K562 (cell line): ENCODE data around the gene RAB26. TPM values are rescaled to one million over a fixed set of nuclear protein-coding genes. Genes with fewer than 3 reads are reported as not detected.

Experiments used
- ATF7 ChIP-seq: fragments of 450-650 bp; IDR thresholded peaks from 2 replicates; pipeline ENCODE4 v1.7.1; 2014; ENCODE audit warnings: mild to moderate bottlenecking, moderate library complexity
- BACH1 ChIP-seq: fragments of 200-800 bp; sonication (Bioruptor generic); IDR thresholded peaks from 2 replicates; pipeline ENCODE4 v1.6.1; 2016; ENCODE audit warnings: missing genetic modification characterization, missing compliant biosample characterization
- EP400 ChIP-seq: fragments of 450-650 bp; IDR thresholded peaks from 2 replicates; pipeline ENCODE4 v1.6.1; 2017; ENCODE audit warnings: antibody characterized with exemption, mild to moderate bottlenecking, moderate library complexity
- HOMEZ ChIP-seq: fragments of 250-450 bp; sonication (Bioruptor Pico); IDR thresholded peaks from 2 replicates; pipeline ENCODE4 v1.4.0; 2020; ENCODE audit warnings: mild to moderate bottlenecking, moderate library complexity
- PCBP1 ChIP-seq: fragments of 200-400 bp; formaldehyde crosslinking; IDR thresholded peaks from 2 replicates; pipeline ENCODE4 v1.6.1; 2018; ENCODE audit warnings: mild to moderate bottlenecking, low read depth, low read length; ENCODE audit not compliant: poor library complexity, severe bottlenecking
- PHF21A ChIP-seq: fragments of 450-650 bp; IDR thresholded peaks from 2 replicates; pipeline ENCODE4 v1.6.1; 2017; ENCODE audit warnings: low read depth, borderline replicate concordance
- POU5F1 ChIP-seq: fragments of 150-350 bp; IDR thresholded peaks from 2 replicates; pipeline ENCODE4 v1.6.1; 2014; ENCODE audit warnings: borderline replicate concordance, low read length, low read depth, mild to moderate bottlenecking; ENCODE audit not compliant: partially characterized antibody
- PREB ChIP-seq: sonication (generic); formaldehyde crosslinking; IDR thresholded peaks from 2 replicates; pipeline ENCODE4 v1.8.1; 2023; ENCODE audit warnings: mild to moderate bottlenecking, missing genetic modification reagents
- TAL1 ChIP-seq: fragments of 450-650 bp; IDR thresholded peaks from 2 replicates; pipeline ENCODE4 v1.6.1; 2016; ENCODE audit warnings: mild to moderate bottlenecking
- THAP12 ChIP-seq: fragments of 250-450 bp; sonication (Bioruptor Pico); IDR thresholded peaks from 2 replicates; pipeline ENCODE4 v1.9.0; 2021; ENCODE audit warnings: mild to moderate bottlenecking, inconsistent platforms
- ZNF57 ChIP-seq: fragments of 450-650 bp; formaldehyde crosslinking; IDR thresholded peaks from 2 replicates; pipeline ENCODE4 v1.4.0; 2020; ENCODE audit warnings: mild to moderate bottlenecking, moderate library complexity
- polyA plus RNA-seq, 8 experiments: library from polyadenylated mRNA; depleted of rRNA in 4 of 8; stranded (reverse) in 5 of 8; unstranded in 3 of 8; fragments of >200 nt; fragmentation: Nextera tagmentation in 2 of 8; fragmentation: Illumina TruSeq in 1 of 8; extraction: Ambion mirVana in 2 of 8; extraction: Trizol in 1 of 8; gene quantifications; 2 replicates each; pipeline versions ENCODE4 v1.2.1 to v1.2.3, GENCODE V29; 2011 to 2014; ENCODE audit warnings: inconsistent platforms in 1 of 8, missing spikeins in 1 of 8
- total RNA-seq, 7 experiments: library from RNA; depleted of rRNA in 6 of 7; stranded (reverse); fragments of >200 nt in 6 of 7; fragmentation: Illumina TruSeq in 2 of 7; extraction: Trizol in 2 of 7; gene quantifications; 2 replicates each; pipeline versions ENCODE4 v1.2.1 to v1.2.3, GENCODE V29; 2011 to 2021; ENCODE audit warnings: low replicate concordance in 1 of 7
- TF ChIP-seq, protein P1 (sequence below): fragments of 250-450 bp; sonication (Bioruptor Pico); IDR thresholded peaks from 2 replicates; pipeline ENCODE4 v1.4.0; 2020; ENCODE audit warnings: mild to moderate bottlenecking, moderate library complexity, borderline replicate concordance
- TF ChIP-seq, protein P2 (sequence below): fragments of 250-450 bp; sonication (Bioruptor Pico); IDR thresholded peaks from 2 replicates; pipeline ENCODE4 v1.5.0; 2022; ENCODE audit warnings: mild to moderate bottlenecking
- TF ChIP-seq, protein P3 (sequence below): fragments of 250-450 bp; sonication (Bioruptor Pico); IDR thresholded peaks from 2 replicates; pipeline ENCODE4 v1.4.0; 2020; ENCODE audit warnings: borderline replicate concordance

RAB26 gene
- total and polyA plus RNA-seq, 9 of the 15 experiments (the other 6 are each of a cell fraction or from before 2014, with no cell fraction given): 0.25 to 6.1 (median 2.1) TPM

- TF ChIP-seq TAL1 (no peak), PCBP1 (no peak), THAP12 (CRISPR knock-in tag) (no peak), PREB (CRISPR knock-in tag) (no peak), POU5F1 (no peak), BACH1 (tag) (no peak), PHF21A (no peak), ZNF57 (CRISPR knock-in tag) (no peak), HOMEZ (no peak), EP400 (no peak), ATF7 (0 out of 2 replicates have a peak, but pooled peaks have one; percentile 24)
- TF ChIP-seq, protein P1, sequence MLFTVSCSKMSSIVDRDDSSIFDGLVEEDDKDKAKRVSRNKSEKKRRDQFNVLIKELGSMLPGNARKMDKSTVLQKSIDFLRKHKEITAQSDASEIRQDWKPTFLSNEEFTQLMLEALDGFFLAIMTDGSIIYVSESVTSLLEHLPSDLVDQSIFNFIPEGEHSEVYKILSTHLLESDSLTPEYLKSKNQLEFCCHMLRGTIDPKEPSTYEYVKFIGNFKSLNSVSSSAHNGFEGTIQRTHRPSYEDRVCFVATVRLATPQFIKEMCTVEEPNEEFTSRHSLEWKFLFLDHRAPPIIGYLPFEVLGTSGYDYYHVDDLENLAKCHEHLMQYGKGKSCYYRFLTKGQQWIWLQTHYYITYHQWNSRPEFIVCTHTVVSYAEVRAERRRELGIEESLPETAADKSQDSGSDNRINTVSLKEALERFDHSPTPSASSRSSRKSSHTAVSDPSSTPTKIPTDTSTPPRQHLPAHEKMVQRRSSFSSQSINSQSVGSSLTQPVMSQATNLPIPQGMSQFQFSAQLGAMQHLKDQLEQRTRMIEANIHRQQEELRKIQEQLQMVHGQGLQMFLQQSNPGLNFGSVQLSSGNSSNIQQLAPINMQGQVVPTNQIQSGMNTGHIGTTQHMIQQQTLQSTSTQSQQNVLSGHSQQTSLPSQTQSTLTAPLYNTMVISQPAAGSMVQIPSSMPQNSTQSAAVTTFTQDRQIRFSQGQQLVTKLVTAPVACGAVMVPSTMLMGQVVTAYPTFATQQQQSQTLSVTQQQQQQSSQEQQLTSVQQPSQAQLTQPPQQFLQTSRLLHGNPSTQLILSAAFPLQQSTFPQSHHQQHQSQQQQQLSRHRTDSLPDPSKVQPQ (CRISPR knock-in tag): no peak
- TF ChIP-seq, protein P2, sequence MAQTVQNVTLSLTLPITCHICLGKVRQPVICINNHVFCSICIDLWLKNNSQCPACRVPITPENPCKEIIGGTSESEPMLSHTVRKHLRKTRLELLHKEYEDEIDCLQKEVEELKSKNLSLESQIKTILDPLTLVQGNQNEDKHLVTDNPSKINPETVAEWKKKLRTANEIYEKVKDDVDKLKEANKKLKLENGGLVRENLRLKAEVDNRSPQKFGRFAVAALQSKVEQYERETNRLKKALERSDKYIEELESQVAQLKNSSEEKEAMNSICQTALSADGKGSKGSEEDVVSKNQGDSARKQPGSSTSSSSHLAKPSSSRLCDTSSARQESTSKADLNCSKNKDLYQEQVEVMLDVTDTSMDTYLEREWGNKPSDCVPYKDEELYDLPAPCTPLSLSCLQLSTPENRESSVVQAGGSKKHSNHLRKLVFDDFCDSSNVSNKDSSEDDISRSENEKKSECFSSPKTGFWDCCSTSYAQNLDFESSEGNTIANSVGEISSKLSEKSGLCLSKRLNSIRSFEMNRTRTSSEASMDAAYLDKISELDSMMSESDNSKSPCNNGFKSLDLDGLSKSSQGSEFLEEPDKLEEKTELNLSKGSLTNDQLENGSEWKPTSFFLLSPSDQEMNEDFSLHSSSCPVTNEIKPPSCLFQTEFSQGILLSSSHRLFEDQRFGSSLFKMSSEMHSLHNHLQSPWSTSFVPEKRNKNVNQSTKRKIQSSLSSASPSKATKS (CRISPR knock-in tag): no peak
- TF ChIP-seq, protein P3, sequence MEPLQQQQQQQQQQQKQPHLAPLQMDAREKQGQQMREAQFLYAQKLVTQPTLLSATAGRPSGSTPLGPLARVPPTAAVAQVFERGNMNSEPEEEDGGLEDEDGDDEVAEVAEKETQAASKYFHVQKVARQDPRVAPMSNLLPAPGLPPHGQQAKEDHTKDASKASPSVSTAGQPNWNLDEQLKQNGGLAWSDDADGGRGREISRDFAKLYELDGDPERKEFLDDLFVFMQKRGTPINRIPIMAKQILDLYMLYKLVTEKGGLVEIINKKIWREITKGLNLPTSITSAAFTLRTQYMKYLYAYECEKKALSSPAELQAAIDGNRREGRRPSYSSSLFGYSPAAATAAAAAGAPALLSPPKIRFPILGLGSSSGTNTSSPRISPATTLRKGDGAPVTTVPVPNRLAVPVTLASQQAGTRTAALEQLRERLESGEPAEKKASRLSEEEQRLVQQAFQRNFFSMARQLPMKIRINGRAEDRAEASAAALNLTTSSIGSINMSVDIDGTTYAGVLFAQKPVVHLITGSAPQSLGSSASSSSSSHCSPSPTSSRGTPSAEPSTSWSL (CRISPR knock-in tag): no peak
These were observed 46.5 kb downstream of the RAB26 start (continued) for GRCh38 chr16:2194852-2195321.
